Hippocampal formation (tissue), 2 donors: Measurements from ENCODE around the gene MYF5.

Experiments
- DNase-seq, 2 donors: peaks; one replicate each; lab custom pipeline; 2025; lab: John Stamatoyannopoulos, UW

The MYF5 gene

GRCh38 chr12:80707830-80708258 is 8.9 kb upstream of the MYF5 start:
- no peak for DNase-seq

- DNase-seq: no peak
These were observed 8.3 kb upstream of the MYF5 start for GRCh38 chr12:80708259-80708974.

GRCh38 chr12:80708975-80709328 is 7.8 kb upstream of the MYF5 start:
- DNase-seq: no peak

GRCh38 chr12:80709811-80710726 is 6.6 kb upstream of the MYF5 start:
- DNase-seq: no peak

- DNase-seq: no peak
These were observed 5.8 kb upstream of the MYF5 start for GRCh38 chr12:80710727-80711449.

GRCh38 chr12:80711866-80712265 is 4.8 kb upstream of the MYF5 start:
- no peak for DNase-seq

GRCh38 chr12:80712866-80713265 is 3.8 kb upstream of the MYF5 start:
- no peak for DNase-seq

GRCh38 chr12:80713419-80713818 is 3.3 kb upstream of the MYF5 start:
- DNase-seq: no peak

- DNase-seq: no peak
These were observed 2.7 kb upstream of the MYF5 start for GRCh38 chr12:80714055-80714454.

- no peak for DNase-seq
These were observed 1.9 kb upstream of the MYF5 start for GRCh38 chr12:80714846-80715245.

- DNase-seq: no peak
These were observed 931 bp upstream of the MYF5 start for GRCh38 chr12:80715713-80716249.

GRCh38 chr12:80717856-80718255 is 1.1 kb downstream of the MYF5 start:
- DNase-seq: no peak

- no peak for DNase-seq
These were observed 3.8 kb downstream of the MYF5 start for GRCh38 chr12:80720516-80720915.

- no peak for DNase-seq
These were observed 4.6 kb downstream of the MYF5 start for GRCh38 chr12:80721326-80721725.

GRCh38 chr12:80745851-80746505 is 29.3 kb downstream of the MYF5 start:
- no peak for DNase-seq

- no peak for DNase-seq
These were observed 31.1 kb downstream of the MYF5 start for GRCh38 chr12:80747800-80748199.

- DNase-seq: no peak
These were observed 32.7 kb downstream of the MYF5 start for GRCh38 chr12:80749456-80749855.

GRCh38 chr12:80752464-80752863 is 35.8 kb downstream of the MYF5 start:
- DNase-seq: no peak

- no peak for DNase-seq
These were observed 37.6 kb downstream of the MYF5 start for GRCh38 chr12:80754274-80754673.

GRCh38 chr12:80756875-80757274 is 40.2 kb downstream of the MYF5 start:
- DNase-seq: no peak

GRCh38 chr12:80761838-80762237 is 45.1 kb downstream of the MYF5 start:
- DNase-seq: no peak

GRCh38 chr12:80763874-80764273 is 47.2 kb downstream of the MYF5 start:
- peak in 1 of 2 donors; percentile 12 for DNase-seq
